AG04449 (cell line): ENCODE results near the gene NEK2.

Source experiments
- CTCF ChIA-PET: fragments of 350-600 bp; formaldehyde crosslinking; extraction: SDS; loops from one replicate; lab custom pipeline; 2021; ENCODE audit warnings: antibody characterized with exemption; lab: Yijun Ruan, JAX
- POLR2A ChIA-PET: fragments of 400-600, 350-600 bp; formaldehyde crosslinking; extraction: SDS; loops from one replicate; lab custom pipeline; 2020; ENCODE audit warnings: antibody characterized with exemption, inconsistent platforms; lab: Yijun Ruan, JAX
- DNase-seq: peaks from one replicate; pipeline ENCODE4 v3.0.0-alpha.2; 2010; ENCODE audit warnings: low read depth, low spot score
- H3K4me3 ChIP-seq: 2 replicates; pipeline ENCODE4 v1.5.1; 2011; ENCODE audit warnings: low read depth, mild to moderate bottlenecking, control low read depth, low read length
- CTCF ChIP-seq: IDR thresholded peaks from one replicate; pipeline ENCODE4 v1.5.1; 2011; ENCODE audit warnings: mild to moderate bottlenecking, moderate library complexity, low read length, control low read depth, inconsistent platforms; ENCODE audit not compliant: insufficient read depth; ENCODE audit errors: missing control alignments

The NEK2 gene

GRCh38 chr1:211616231-211616964 lies 59.0 kb downstream of the NEK2 start:
- ChIA-PET CTCF (interaction anchor here (1.8 to 3.7 kb wide), 2 partner anchors 12 to 17 kb away, joined by 3 to 16 read pairs; no protein-coding TSS in a partner anchor), POLR2A (no interaction called here)

DNA sequence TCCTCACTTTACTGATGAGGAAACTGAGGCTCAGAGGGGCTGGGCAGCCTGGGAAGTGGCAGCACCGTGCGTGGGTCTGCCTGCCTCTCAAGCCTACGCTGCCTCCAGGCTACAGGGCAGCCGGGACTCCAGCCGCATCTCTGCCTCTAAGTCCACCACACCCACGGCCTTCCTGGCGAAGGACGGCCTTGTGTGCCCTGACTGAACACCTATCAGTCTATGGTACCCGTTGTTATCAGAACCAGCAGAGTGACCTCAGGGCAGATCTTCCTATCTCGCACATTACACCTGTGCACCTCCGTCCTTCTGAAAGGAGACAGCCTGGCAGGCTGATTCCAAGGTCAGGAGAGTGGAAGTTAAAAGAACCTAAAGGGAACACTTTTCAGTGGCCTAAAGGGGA lies 60.8 kb downstream of the NEK2 start:
- DNase-seq, result no peak
- no peak overlapping the region for H3K4me3 ChIP-seq
- ChIA-PET CTCF (interaction anchor here (1.1 to 2.1 kb wide), 4 partner anchors 10 to 100 kb away, joined by 3 to 8 read pairs (median 4); no protein-coding TSS in a partner anchor), POLR2A (interaction anchor here (1.0 kb wide), 1 partner anchor 283 kb away, joined by 3 read pairs; no protein-coding TSS in a partner anchor)
- TF ChIP-seq CTCF, result no peak

More at GRCh38 chr1:211616231-211616964, 59.0 kb downstream of the NEK2 start:
- TF ChIP-seq CTCF, result no peak
- no peak for DNase-seq
- no peak overlapping the region for H3K4me3 ChIP-seq

DNA sequence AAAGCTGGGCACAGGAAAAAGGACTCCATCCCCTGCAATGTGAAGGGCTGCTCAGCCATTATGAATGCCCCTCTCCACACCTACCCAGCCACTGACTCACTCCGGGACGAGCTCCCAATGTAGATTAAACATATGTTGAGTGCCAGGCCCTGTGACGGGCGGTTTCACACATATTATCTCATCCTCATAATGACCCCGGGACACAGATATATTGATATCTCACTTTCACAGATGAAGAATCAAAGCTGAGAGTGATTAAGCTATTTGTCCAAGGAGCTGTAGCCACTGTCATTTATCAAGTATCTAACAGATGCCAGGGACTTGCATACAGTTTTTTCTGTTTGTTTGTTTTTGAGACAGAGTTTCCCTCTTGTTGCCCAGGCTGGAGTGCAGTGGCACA lies 61.5 kb downstream of the NEK2 start:
- DNase-seq, result no peak
- POLR2A ChIA-PET, result interaction anchor here (1.0 to 1.5 kb wide), 3 partner anchors 8 to 283 kb away, joined by 3 to 7 read pairs (median 4); no protein-coding TSS in a partner anchor
- no peak overlapping the region for H3K4me3 ChIP-seq
- TF ChIP-seq CTCF, result no peak
- CTCF ChIA-PET, result interaction anchor here (0.7 to 2.1 kb wide), 6 partner anchors 9 to 99 kb away, joined by 3 to 8 read pairs (median 4); no protein-coding TSS in a partner anchor

- peak; percentile 77 for DNase-seq
- CTCF ChIA-PET, result interaction anchor here (0.7 to 2.1 kb wide), 7 partner anchors 8 to 99 kb away, joined by 3 to 8 read pairs (median 4); partner anchors contain the start of gene SLC30A1
- POLR2A ChIA-PET, result interaction anchor here (1.0 to 1.5 kb wide), 3 partner anchors 8 to 282 kb away, joined by 3 to 7 read pairs (median 4); no protein-coding TSS in a partner anchor
- H3K4me3 ChIP-seq, result no peak overlapping the region
- TF ChIP-seq CTCF, result no peak
Measured at GRCh38 chr1:211613108-211613947, 62.1 kb downstream of the NEK2 start.

GRCh38 chr1:211612786-211613107 lies 62.7 kb downstream of the NEK2 start:
- no peak overlapping the region for H3K4me3 ChIP-seq
- no peak for DNase-seq
- ChIA-PET POLR2A (interaction anchor here (1.5 kb wide), 1 partner anchor 20 kb away, joined by 7 read pairs; no protein-coding TSS in a partner anchor), CTCF (interaction anchor here (0.9 to 2.1 kb wide), 4 partner anchors 11 to 98 kb away, joined by 3 to 8 read pairs (median 5); partner anchors contain the start of gene SLC30A1)
- TF ChIP-seq CTCF, result no peak
